CD4-positive, alpha-beta memory T cell (primary cell): ENCODE data around the gene LRRC18. TPM values are rescaled to one million over a fixed set of nuclear protein-coding genes. Genes with fewer than 3 reads are reported as not detected.

ENCODE experiments used
- CTCF ChIA-PET: fragments of 350-600 bp; sonication (Branson Sonifier 250); formaldehyde crosslinking; loops from one replicate; lab custom pipeline; 2021; ENCODE audit warnings: inconsistent platforms; ENCODE audit not compliant: partially characterized antibody; lab: Charles Lee
- POLR2A ChIA-PET: fragments of 350-600 bp; sonication (Branson Sonifier 250); formaldehyde crosslinking; loops from one replicate; lab custom pipeline; 2021; ENCODE audit not compliant: partially characterized antibody; lab: Charles Lee
- DNase-seq, 5 donors: peaks; one replicate each; pipeline versions ENCODE4 v3.0.0 to v3.0.0-alpha.2; 2020 to 2022; ENCODE audit warnings: mixed read lengths in 1 of 5
- H3K27ac ChIP-seq: one replicate; pipeline ENCODE4 v1.7.0; 2013; ENCODE audit warnings: low read depth, low read length
- H3K27me3 ChIP-seq: 2 replicates; pipeline ENCODE4 v1.7.0; 2013; ENCODE audit warnings: mild to moderate bottlenecking, low read length, moderate library complexity; ENCODE audit not compliant: insufficient read depth
- H3K36me3 ChIP-seq: 2 replicates; pipeline ENCODE4 v1.7.0; 2013; ENCODE audit warnings: mild to moderate bottlenecking, low read length, moderate library complexity; ENCODE audit not compliant: insufficient read depth
- H3K4me1 ChIP-seq: 2 replicates; pipeline ENCODE4 v1.7.0; 2013; ENCODE audit warnings: mild to moderate bottlenecking, low read length, moderate library complexity; ENCODE audit not compliant: insufficient read depth
- H3K4me3 ChIP-seq, 2 donors: one replicate each; pipeline ENCODE4 v1.7.0; 2013; ENCODE audit warnings: low read length in 2 of 2, mild to moderate bottlenecking in 1 of 2
- H3K9me3 ChIP-seq, 2 donors: one replicate each; pipeline ENCODE4 v1.7.0; 2013; ENCODE audit warnings: low read length in 2 of 2, control low read depth in 1 of 2; ENCODE audit not compliant: control insufficient read depth in 1 of 2
- H3K27ac Mint-ChIP-seq, 7 donors: one replicate each; pipeline ENCODE4 v1.8.0; 2020 to 2021; ENCODE audit warnings: mixed read lengths in 7 of 7, mild to moderate bottlenecking in 6 of 7, inconsistent platforms in 3 of 7, moderate library complexity in 3 of 7
- H3K27me3 Mint-ChIP-seq, 2 donors: one replicate each; pipeline ENCODE4 v1.8.0; 2020 to 2021; ENCODE audit warnings: mixed read lengths in 2 of 2
- H3K36me3 Mint-ChIP-seq, 2 donors: one replicate each; pipeline ENCODE4 v1.8.0; 2020 to 2021; ENCODE audit warnings: mixed read lengths in 2 of 2, inconsistent platforms in 1 of 2, mild to moderate bottlenecking in 1 of 2
- H3K4me1 Mint-ChIP-seq, 4 donors: one replicate each; pipeline ENCODE4 v1.8.0; 2020 to 2021; ENCODE audit warnings: mixed read lengths in 4 of 4, mild to moderate bottlenecking in 1 of 4
- H3K4me3 Mint-ChIP-seq, 8 donors: one replicate each; pipeline ENCODE4 v1.8.0; 2020 to 2021; ENCODE audit warnings: mixed read lengths in 8 of 8, mild to moderate bottlenecking in 7 of 8, moderate library complexity in 6 of 8, inconsistent platforms in 3 of 8
- H3K9me3 Mint-ChIP-seq, 8 donors: one replicate each; pipeline ENCODE4 v1.8.0; 2020 to 2021; ENCODE audit warnings: mixed read lengths in 8 of 8, mild to moderate bottlenecking in 5 of 8, inconsistent platforms in 3 of 8, moderate library complexity in 1 of 8
- intact Hi-C: fragments of 100-400 bp; cut with micrococcal nuclease; formaldehyde crosslinking; loops from one replicate; pipeline ENCODE4 v1.15.1; 2023
- polyA plus RNA-seq, 2 donors: library from polyadenylated mRNA; unstranded; fragments of 300-500 nt; fragmentation: Illumina TruSeq; gene quantifications; one replicate each; pipeline ENCODE4 v1.2.3, GENCODE V29; 2021
- total RNA-seq, 2 experiments: library from RNA; stranded (reverse); gene quantifications; one replicate each; pipeline ENCODE4 v1.2.3, GENCODE V29; 2021

Gene LRRC18
- total and polyA plus RNA-seq, 4 experiments from 2014 or later, result not detected

GRCh38 chr10:48938281-48938680, 1.4 kb downstream of the LRRC18 start:
- H3K9me3 ChIP-seq, result no peaks in the 10 kb centered on the region
- no peak overlapping the region for H3K27ac Mint-ChIP-seq
- H3K4me1 ChIP-seq, result no peaks in the 10 kb centered on the region
- no peak overlapping the region for H3K27ac ChIP-seq
- H3K27me3 ChIP-seq, result no peaks in the 10 kb centered on the region
- DNase-seq, result no peak
- H3K27me3 Mint-ChIP-seq, result peaks cover 0 to 6% of the 10 kb centered on the region in 2 donors
- no peaks in the 10 kb centered on the region for H3K4me1 Mint-ChIP-seq
- ChIA-PET POLR2A (no interaction called here), CTCF (no interaction called here)
- H3K4me3 ChIP-seq, result no peak overlapping the region
- H3K36me3 Mint-ChIP-seq, result no peaks in the 10 kb centered on the region
- H3K9me3 Mint-ChIP-seq, result peaks cover 0 to 2% (median 0%) of the 10 kb centered on the region in 8 donors
- no peaks in the 10 kb centered on the region for H3K36me3 ChIP-seq
- no peak overlapping the region for H3K4me3 Mint-ChIP-seq
- intact Hi-C loops, result no loop called here

GRCh38 chr10:48937796-48938195, 1.8 kb downstream of the LRRC18 start:
- H3K4me3 Mint-ChIP-seq, result no peak overlapping the region
- no peaks in the 10 kb centered on the region for H3K4me1 Mint-ChIP-seq
- no peak overlapping the region for H3K27ac ChIP-seq
- no peaks in the 10 kb centered on the region for H3K9me3 ChIP-seq
- H3K36me3 ChIP-seq, result no peaks in the 10 kb centered on the region
- H3K36me3 Mint-ChIP-seq, result no peaks in the 10 kb centered on the region
- intact Hi-C loops, result no loop called here
- no peaks in the 10 kb centered on the region for H3K27me3 ChIP-seq
- no peaks in the 10 kb centered on the region for H3K9me3 Mint-ChIP-seq
- H3K27ac Mint-ChIP-seq, result no peak overlapping the region
- no peak for DNase-seq
- H3K4me3 ChIP-seq, result no peak overlapping the region
- H3K4me1 ChIP-seq, result no peaks in the 10 kb centered on the region
- H3K27me3 Mint-ChIP-seq, result peaks cover 0 to 4% of the 10 kb centered on the region in 2 donors
- POLR2A ChIA-PET, result no interaction called here
- CTCF ChIA-PET, result no interaction called here

GRCh38 chr10:48935577-48935976, 4.1 kb downstream of the LRRC18 start:
- no peak for DNase-seq
- Histone ChIP-seq H3K27me3 (no peaks in the 10 kb centered on the region), H3K4me3 (no peak overlapping the region), H3K9me3 (no peaks in the 10 kb centered on the region), H3K36me3 (no peaks in the 10 kb centered on the region), H3K27ac (no peak overlapping the region), H3K4me1 (no peaks in the 10 kb centered on the region)
- Mint-ChIP-seq H3K36me3 (no peaks in the 10 kb centered on the region), H3K4me1 (no peaks in the 10 kb centered on the region), H3K4me3 (no peak overlapping the region), H3K27me3 (peaks cover 0 to 3% of the 10 kb centered on the region in 2 donors), H3K9me3 (no peaks in the 10 kb centered on the region), H3K27ac (no peak overlapping the region)
- intact Hi-C loops, result no loop called here
- CTCF ChIA-PET, result interaction anchor here (0.6 kb wide), 1 partner anchor 9 kb away, joined by 3 read pairs; no protein-coding TSS in a partner anchor
- POLR2A ChIA-PET, result no interaction called here

GRCh38 chr10:48934672-48935501, 4.8 kb downstream of the LRRC18 start:
- intact Hi-C loops, result no loop called here
- Mint-ChIP-seq H3K36me3 (no peaks in the 10 kb centered on the region), H3K27me3 (peaks cover 0 to 5% of the 10 kb centered on the region in 2 donors), H3K9me3 (no peaks in the 10 kb centered on the region), H3K4me1 (no peaks in the 10 kb centered on the region), H3K4me3 (no peak overlapping the region), H3K27ac (no peak overlapping the region)
- Histone ChIP-seq H3K27me3 (no peaks in the 10 kb centered on the region), H3K4me3 (no peak overlapping the region), H3K27ac (no peak overlapping the region), H3K9me3 (no peaks in the 10 kb centered on the region), H3K4me1 (no peaks in the 10 kb centered on the region), H3K36me3 (no peaks in the 10 kb centered on the region)
- ChIA-PET POLR2A (no interaction called here), CTCF (no interaction called here)
- DNase-seq, result no peak

- Histone ChIP-seq H3K9me3 (no peaks in the 10 kb centered on the region), H3K27ac (no peak overlapping the region), H3K27me3 (no peaks in the 10 kb centered on the region), H3K36me3 (no peaks in the 10 kb centered on the region), H3K4me3 (no peak overlapping the region), H3K4me1 (no peaks in the 10 kb centered on the region)
- intact Hi-C loops, result no loop called here
- peaks cover 1 to 10% of the 10 kb centered on the region in 2 donors for H3K27me3 Mint-ChIP-seq
- no peak overlapping the region for H3K27ac Mint-ChIP-seq
- H3K4me1 Mint-ChIP-seq, result no peaks in the 10 kb centered on the region
- no peak overlapping the region for H3K4me3 Mint-ChIP-seq
- no peaks in the 10 kb centered on the region for H3K9me3 Mint-ChIP-seq
- no peak for DNase-seq
- no peaks in the 10 kb centered on the region for H3K36me3 Mint-ChIP-seq
- CTCF ChIA-PET, result no interaction called here
- POLR2A ChIA-PET, result interaction anchor here (0.8 kb wide), 1 partner anchor 98 kb away, joined by 3 read pairs; no protein-coding TSS in a partner anchor
Observed at GRCh38 chr10:48932831-48933664, 6.6 kb downstream of the LRRC18 start.

GRCh38 chr10:48931188-48931587, 8.5 kb downstream of the LRRC18 start:
- Histone ChIP-seq H3K27ac (no peak overlapping the region), H3K36me3 (no peaks in the 10 kb centered on the region), H3K9me3 (no peaks in the 10 kb centered on the region), H3K27me3 (no peaks in the 10 kb centered on the region), H3K4me3 (no peak overlapping the region), H3K4me1 (no peaks in the 10 kb centered on the region)
- Mint-ChIP-seq H3K9me3 (no peaks in the 10 kb centered on the region), H3K27me3 (peaks cover 1 to 10% of the 10 kb centered on the region in 2 donors), H3K4me1 (no peaks in the 10 kb centered on the region), H3K4me3 (no peak overlapping the region), H3K27ac (no peak overlapping the region), H3K36me3 (no peaks in the 10 kb centered on the region)
- CTCF ChIA-PET, result no interaction called here
- intact Hi-C loops, result no loop called here
- no peak for DNase-seq
- POLR2A ChIA-PET, result no interaction called here

- H3K27ac Mint-ChIP-seq, result no peak overlapping the region
- no peak overlapping the region for H3K4me3 Mint-ChIP-seq
- H3K27me3 Mint-ChIP-seq, result peaks cover 1 to 10% of the 10 kb centered on the region in 2 donors
- Histone ChIP-seq H3K27me3 (no peaks in the 10 kb centered on the region), H3K27ac (no peak overlapping the region), H3K4me3 (no peak overlapping the region), H3K4me1 (no peaks in the 10 kb centered on the region), H3K9me3 (no peaks in the 10 kb centered on the region), H3K36me3 (no peaks in the 10 kb centered on the region)
- ChIA-PET POLR2A (no interaction called here), CTCF (no interaction called here)
- no peak for DNase-seq
- no peaks in the 10 kb centered on the region for H3K36me3 Mint-ChIP-seq
- intact Hi-C loops, result no loop called here
- no peaks in the 10 kb centered on the region for H3K4me1 Mint-ChIP-seq
- H3K9me3 Mint-ChIP-seq, result no peaks in the 10 kb centered on the region
Observed at GRCh38 chr10:48929413-48929990, 10.1 kb downstream of the LRRC18 start.
